T-cell (primary cell): ENCODE results near the gene UCK2. TPM values are rescaled to one million over a fixed set of nuclear protein-coding genes. Genes with fewer than 3 reads are reported as not detected.

Experiments used
- ATAC-seq, 4 experiments: fragments of 200-7000 bp in 3 of 4; fragments of 150-1000 bp in 1 of 4; cut with Tn5 transposase; replicated peaks in 1 of 4; 1 replicate in 3 of 4; 2 replicates in 1 of 4; pipeline ENCODE4 v1.10.0; 2021; ENCODE audit warnings: moderate library complexity in 3 of 4, mild to moderate bottlenecking in 2 of 4, moderate number of reproducible peaks in 1 of 4
- CTCF ChIA-PET, 2 donors: fragments of 300-600 bp; sonication (Branson Sonifier 250); formaldehyde crosslinking; loops; one replicate each; lab custom pipeline; 2022; ENCODE audit warnings: antibody characterized with exemption in 2 of 2; lab: Charles Lee
- POLR2A ChIA-PET, 2 donors: fragments of 300-600 bp; sonication (Branson Sonifier 250); formaldehyde crosslinking; loops; one replicate each; lab custom pipeline; 2022; ENCODE audit warnings: antibody characterized with exemption in 2 of 2; lab: Charles Lee
- DNase-seq, 35 experiments: peaks; one replicate each; pipeline versions ENCODE4 v3.0.0 to v3.0.0-alpha.2; 2013 to 2023
- H3K27ac ChIP-seq: one replicate; pipeline ENCODE4 v1.5.1; 2013; ENCODE audit warnings: low read length
- H3K27me3 ChIP-seq, 2 experiments: replicated peaks in 1 of 2; 1 replicate in 1 of 2; 2 replicates in 1 of 2; pipeline versions ENCODE4 v1.6.1 to v1.7.0; 2013; ENCODE audit warnings: low read length in 1 of 2, mixed read lengths in 1 of 2; ENCODE audit not compliant: control insufficient read depth in 2 of 2, insufficient read depth in 2 of 2; ENCODE audit errors: extremely low read depth in 1 of 2
- H3K36me3 ChIP-seq, 2 donors: 1 replicate in 1 of 2; 2 replicates in 1 of 2; pipeline versions ENCODE4 v1.6.1 to v1.7.0; 2013; ENCODE audit warnings: low read length in 1 of 2; ENCODE audit not compliant: control insufficient read depth in 2 of 2, insufficient read depth in 1 of 2; ENCODE audit errors: extremely low read depth in 1 of 2
- H3K4me1 ChIP-seq, 2 experiments: 1 replicate in 1 of 2; 2 replicates in 1 of 2; pipeline versions ENCODE4 v1.6.1 to v1.7.0; 2013; ENCODE audit warnings: low read length in 2 of 2, mixed read lengths in 1 of 2; ENCODE audit not compliant: insufficient read depth in 2 of 2, control insufficient read depth in 1 of 2; ENCODE audit errors: extremely low read depth in 1 of 2
- H3K4me3 ChIP-seq, 2 donors: 1 replicate in 1 of 2; 2 replicates in 1 of 2; pipeline versions ENCODE4 v1.5.1 to v1.7.0; 2013; ENCODE audit warnings: mild to moderate bottlenecking in 2 of 2, low read length in 1 of 2, moderate library complexity in 1 of 2; ENCODE audit not compliant: control insufficient read depth in 1 of 2; ENCODE audit errors: extremely low read depth in 1 of 2
- H3K9me3 ChIP-seq: 2 replicates; pipeline ENCODE4 v1.7.0; 2013
- H3K27ac Mint-ChIP-seq, 2 donors: one replicate each; pipeline ENCODE4 v1.8.0; 2020 to 2021; ENCODE audit warnings: mild to moderate bottlenecking in 2 of 2, mixed read lengths in 2 of 2
- H3K27me3 Mint-ChIP-seq, 2 donors: one replicate each; pipeline ENCODE4 v1.8.0; 2021 to 2022; ENCODE audit warnings: mixed read lengths in 2 of 2
- H3K36me3 Mint-ChIP-seq: one replicate; pipeline ENCODE4 v1.8.0; 2021; ENCODE audit warnings: mixed read lengths
- H3K4me1 Mint-ChIP-seq, 3 donors: one replicate each; pipeline ENCODE4 v1.8.0; 2020 to 2022; ENCODE audit warnings: mixed read lengths in 3 of 3, mild to moderate bottlenecking in 1 of 3
- H3K4me3 Mint-ChIP-seq, 3 donors: one replicate each; pipeline ENCODE4 v1.8.0; 2020 to 2022; ENCODE audit warnings: mild to moderate bottlenecking in 3 of 3, mixed read lengths in 3 of 3, moderate library complexity in 3 of 3
- H3K9me3 Mint-ChIP-seq, 3 donors: one replicate each; pipeline ENCODE4 v1.8.0; 2020 to 2022; ENCODE audit warnings: mixed read lengths in 3 of 3
- WGBS: methylation state at CpG from one replicate; pipeline ENCODE4 v1.1.5; 2013; ENCODE audit warnings: missing lambda C conversion rate; ENCODE audit not compliant: insufficient coverage; 5-methylcytosine and 5-hydroxymethylcytosine counted together
- total RNA-seq, 35 experiments: library from RNA in 6 of 35; stranded (reverse) in 6 of 35; fragments of 120-200 nt in 1 of 35; gene quantifications; one replicate each; pipeline versions ENCODE4 v1.2.1 to v1.2.4 and lab custom pipeline; 2013 to 2026

The UCK2 gene
- total RNA-seq, 5 donors from 2014 or later (not counting 1 experiment from before 2014, with no cell fraction given), result 2.8 to 9.0 (median 6.9) TPM

GRCh38 chr1:165933446-165934170 lies 106.2 kb downstream of the UCK2 start:
- Mint-ChIP-seq H3K36me3 (no peaks in the 10 kb centered on the region), H3K27me3 (peaks cover 13% of the 10 kb centered on the region in 2 donors), H3K4me1 (no peaks in the 10 kb centered on the region), H3K4me3 (no peak overlapping the region), H3K9me3 (no peaks in the 10 kb centered on the region), H3K27ac (no peak overlapping the region)
- POLR2A ChIA-PET, result interaction anchor here in 1 of 2 donors (0.6 kb wide), 1 partner anchor 17 kb away, joined by 4 read pairs; no protein-coding TSS in a partner anchor
- H3K4me1 ChIP-seq, result no peaks in the 10 kb centered on the region
- H3K4me3 ChIP-seq, result no peak overlapping the region
- DNase-seq, result no peak
- WGBS, result 72% methylated on average over 6 of the region's 9 CpGs
- no peak overlapping the region for H3K27ac ChIP-seq
- no peaks in the 10 kb centered on the region for H3K36me3 ChIP-seq
- CTCF ChIA-PET, result no interaction called here
- H3K27me3 ChIP-seq, result peaks cover 0 to 13% of the 10 kb centered on the region in 2 experiments
- ATAC-seq, result no peak
- no peaks in the 10 kb centered on the region for H3K9me3 ChIP-seq

GRCh38 chr1:165936542-165936941 lies 109.1 kb downstream of the UCK2 start:
- H3K36me3 ChIP-seq, result no peaks in the 10 kb centered on the region
- no peaks in the 10 kb centered on the region for H3K9me3 ChIP-seq
- Mint-ChIP-seq H3K9me3 (no peaks in the 10 kb centered on the region), H3K27me3 (peaks cover 11 to 19% of the 10 kb centered on the region in 2 donors), H3K4me1 (no peaks in the 10 kb centered on the region), H3K36me3 (no peaks in the 10 kb centered on the region), H3K27ac (no peak overlapping the region), H3K4me3 (no peak overlapping the region)
- H3K4me1 ChIP-seq, result no peaks in the 10 kb centered on the region
- WGBS, result 83% methylated on average over 5 of the region's 5 CpGs
- H3K27me3 ChIP-seq, result peaks cover 0 to 20% of the 10 kb centered on the region in 2 experiments
- ATAC-seq, result no peak
- ChIA-PET CTCF (no interaction called here), POLR2A (no interaction called here)
- H3K4me3 ChIP-seq, result no peak overlapping the region
- DNase-seq, result no peak
- H3K27ac ChIP-seq, result no peak overlapping the region

GRCh38 chr1:165937829-165938228 lies 110.4 kb downstream of the UCK2 start:
- Mint-ChIP-seq H3K4me3 (no peak overlapping the region), H3K36me3 (no peaks in the 10 kb centered on the region), H3K4me1 (no peaks in the 10 kb centered on the region), H3K27me3 (peaks cover 11 to 20% of the 10 kb centered on the region in 2 donors), H3K9me3 (no peaks in the 10 kb centered on the region), H3K27ac (no peak overlapping the region)
- DNase-seq (no peak), ATAC-seq (no peak)
- no peaks in the 10 kb centered on the region for H3K36me3 ChIP-seq
- ChIA-PET POLR2A (no interaction called here), CTCF (no interaction called here)
- H3K9me3 ChIP-seq, result no peaks in the 10 kb centered on the region
- H3K4me1 ChIP-seq, result no peaks in the 10 kb centered on the region
- H3K27ac ChIP-seq, result no peak overlapping the region
- 80% methylated on average over 1 of the region's 2 CpGs for WGBS
- H3K27me3 ChIP-seq, result peaks cover 0 to 22% of the 10 kb centered on the region in 2 experiments
- H3K4me3 ChIP-seq, result no peak overlapping the region

- no peak for DNase-seq
- Mint-ChIP-seq H3K4me3 (no peak overlapping the region), H3K27ac (no peak overlapping the region), H3K27me3 (peaks cover 13 to 26% of the 10 kb centered on the region in 2 donors), H3K36me3 (no peaks in the 10 kb centered on the region), H3K9me3 (no peaks in the 10 kb centered on the region), H3K4me1 (no peaks in the 10 kb centered on the region)
- Histone ChIP-seq H3K27ac (no peak overlapping the region), H3K27me3 (peaks cover 3 to 17% of the 10 kb centered on the region in 2 experiments), H3K4me3 (no peak overlapping the region), H3K9me3 (no peaks in the 10 kb centered on the region), H3K4me1 (no peaks in the 10 kb centered on the region), H3K36me3 (no peaks in the 10 kb centered on the region)
- CTCF ChIA-PET, result no interaction called here
- POLR2A ChIA-PET, result interaction anchor here in 1 of 2 donors (0.6 kb wide), 1 partner anchor 551 kb away, joined by 3 read pairs; no protein-coding TSS in a partner anchor
- WGBS, result no CpG with 5 or more reads among the region's 2 CpGs
- no peak for ATAC-seq
Measured at GRCh38 chr1:165938844-165939243, 111.4 kb downstream of the UCK2 start.

- POLR2A ChIA-PET, result no interaction called here
- H3K36me3 ChIP-seq, result no peaks in the 10 kb centered on the region
Measured at GRCh38 chr1:165941531-165941930, 114.1 kb downstream of the UCK2 start.

GRCh38 chr1:165942062-165942461 lies 114.6 kb downstream of the UCK2 start:
- Mint-ChIP-seq H3K27ac (no peak overlapping the region), H3K9me3 (no peaks in the 10 kb centered on the region), H3K4me1 (no peaks in the 10 kb centered on the region), H3K27me3 (peaks cover 13 to 24% of the 10 kb centered on the region in 2 donors), H3K36me3 (no peaks in the 10 kb centered on the region), H3K4me3 (no peak overlapping the region)
- no peak for DNase-seq
- no peaks in the 10 kb centered on the region for H3K36me3 ChIP-seq
- WGBS, result 57% methylated on average over 1 of the region's 4 CpGs
- POLR2A ChIA-PET, result no interaction called here
- H3K4me3 ChIP-seq, result no peak overlapping the region
- H3K4me1 ChIP-seq, result no peaks in the 10 kb centered on the region
- no peak overlapping the region for H3K27ac ChIP-seq
- H3K27me3 ChIP-seq, result peaks cover 3 to 11% of the 10 kb centered on the region in 2 experiments
- CTCF ChIA-PET, result no interaction called here
- no peaks in the 10 kb centered on the region for H3K9me3 ChIP-seq
- no peak for ATAC-seq

More at GRCh38 chr1:165941531-165941930, 114.1 kb downstream of the UCK2 start:
- Mint-ChIP-seq H3K4me1 (no peaks in the 10 kb centered on the region), H3K36me3 (no peaks in the 10 kb centered on the region), H3K9me3 (no peaks in the 10 kb centered on the region), H3K27me3 (peaks cover 13 to 24% of the 10 kb centered on the region in 2 donors), H3K4me3 (no peak overlapping the region), H3K27ac (no peak overlapping the region)
- H3K9me3 ChIP-seq, result no peaks in the 10 kb centered on the region
- H3K27me3 ChIP-seq, result peaks cover 3 to 11% of the 10 kb centered on the region in 2 experiments
- H3K4me1 ChIP-seq, result no peaks in the 10 kb centered on the region
- 86% methylated on average over 18 of the region's 21 CpGs for WGBS
- H3K4me3 ChIP-seq, result no peak overlapping the region
- CTCF ChIA-PET, result no interaction called here
- H3K27ac ChIP-seq, result no peak overlapping the region
- no peak for DNase-seq
- ATAC-seq, result no peak
